ENCODE results near the gene RGS3. TPM values are rescaled to one million over a fixed set of nuclear protein-coding genes. Genes with fewer than 3 reads are reported as not detected.

Gene RGS3
- total and polyA plus RNA-seq, 2 of the 13 experiments (the other 11 are each of a cell fraction or from before 2014, with no cell fraction given), result 17.1 to 28.8 TPM

- no peak for TF ChIP-seq GRHL1 (CRISPR knock-in tag; conservative IDR thresholded peaks at IDR 0.05)
- no peak for TF ChIP-seq ATAD3A (CRISPR knock-in tag; IDR thresholded peaks at IDR 0.05)
- no peak; the same call in 1 of the 2 replicates for TF ChIP-seq ZHX2 (IDR thresholded peaks at IDR 0.05; ENCODE audit: low read depth)
- no peak for TF ChIP-seq ZHX2 (CRISPR knock-in tag; IDR thresholded peaks at IDR 0.05; ENCODE audit: borderline replicate concordance)
- TF ChIP-seq RFXAP (CRISPR knock-in tag; IDR thresholded peaks at IDR 0.05; ENCODE audit: borderline replicate concordance), result 0 out of 2 replicates have a peak, but pooled peaks have one; percentile 9
- TF ChIP-seq MYC (CRISPR knock-in tag; IDR thresholded peaks at IDR 0.05; ENCODE audit: borderline replicate concordance), result no peak
- no peak for TF ChIP-seq ZNF737 (CRISPR knock-in tag; IDR thresholded peaks at IDR 0.05; ENCODE audit: borderline replicate concordance)
- 0 out of 2 replicates have a peak, but pooled peaks have one; percentile 58 for TF ChIP-seq MXD1 (CRISPR knock-in tag; IDR thresholded peaks at IDR 0.05)
- 0 out of 2 replicates have a peak, but pooled peaks have one; percentile 39 for TF ChIP-seq MXD3 (CRISPR knock-in tag; IDR thresholded peaks at IDR 0.05)
- no peak for TF ChIP-seq NR0B2 (CRISPR knock-in tag; IDR thresholded peaks at IDR 0.05)
- no peak for TF ChIP-seq SMAD9 (CRISPR knock-in tag; IDR thresholded peaks at IDR 0.05)
- no peak for TF ChIP-seq FOXC1 (CRISPR knock-in tag; IDR thresholded peaks at IDR 0.05; ENCODE audit: borderline replicate concordance)
- 0 out of 2 replicates have a peak, but pooled peaks have one; percentile 55 for TF ChIP-seq KDM5B (CRISPR knock-in tag; IDR thresholded peaks at IDR 0.05; ENCODE audit: borderline replicate concordance)
- no peak for TF ChIP-seq ZC3H4 (CRISPR knock-in tag; IDR thresholded peaks at IDR 0.05; ENCODE audit: borderline replicate concordance)
- TF ChIP-seq PLRG1 (conservative IDR thresholded peaks at IDR 0.05), result no peak
- no peak for TF ChIP-seq ZNF841 (CRISPR knock-in tag; IDR thresholded peaks at IDR 0.05; ENCODE audit: borderline replicate concordance)
- no peak for TF ChIP-seq MYNN (CRISPR knock-in tag; IDR thresholded peaks at IDR 0.05; ENCODE audit: low read depth)
- TF ChIP-seq ZFP1 (CRISPR knock-in tag; IDR thresholded peaks at IDR 0.05), result no peak
- TF ChIP-seq SOX13 (IDR thresholded peaks at IDR 0.05), result no peak
- 0 out of 4 replicates have a peak, but pooled peaks of 1 of the 2 experiments have one; percentile 19 for TF ChIP-seq SOX13 (CRISPR knock-in tag; conservative IDR thresholded peaks at IDR 0.05 in 1 of 2, IDR thresholded peaks at IDR 0.05 in 1 of 2)
- no peak for TF ChIP-seq ZMAT3 (CRISPR knock-in tag; conservative IDR thresholded peaks at IDR 0.05)
Observed at GRCh38 chr9:113548221-113549041, 84.9 kb downstream of the RGS3 start (continued).
